Right ventricle myocardium inferior (tissue), 1 donor: ENCODE measurements around the gene C2orf49. TPM values are rescaled to one million over a fixed set of nuclear protein-coding genes. Genes with fewer than 3 reads are reported as not detected.
A peak's percentile ranks its signal among the peaks of the same experiment; 100 is the strongest.

Source experiments
- ATAC-seq: fragments of 200-7000 bp; cut with Tn5 transposase; one replicate; pipeline ENCODE4 v1.9.1; 2020; ENCODE audit warnings: mild to moderate bottlenecking, moderate library complexity
- DNase-seq: peaks from one replicate; pipeline ENCODE4 v3.0.0; 2021; ENCODE audit errors: missing footprints
- intact Hi-C: fragments of 100-400 bp; cut with DNase I; formaldehyde crosslinking; loops from one replicate; pipeline ENCODE4 v1.11.0; 2022
- total RNA-seq: library from RNA; stranded (reverse); fragmentation: NEBNext Ultra II Directional; extraction: Animal tissue kit (Norgen Biotek cat#: 25700); gene quantifications from one replicate; pipeline ENCODE4 v1.2.1, GENCODE V29; 2021
- donor health status: DM: no; HTN: yes; CAD: no; lungs with severe emphysema.

C2orf49 gene
- total RNA-seq, 1 donor from 2014 or later = 16.7 TPM

GRCh38 chr2:105339414-105339813 lies 2.1 kb downstream of the C2orf49 start:
- DNase-seq (no peak), ATAC-seq (no peak)
- intact Hi-C loops = no loop called here

- no peak for DNase-seq
- ATAC-seq = no peak
- intact Hi-C loops = loop anchor here (2.0 kb wide), 2 partner anchors 176 to 200 kb away; no protein-coding TSS in a partner anchor
Measured at GRCh38 chr2:105344704-105345345, 7.5 kb downstream of the C2orf49 start.

GRCh38 chr2:105357122-105357521 lies 19.8 kb downstream of the C2orf49 start:
- intact Hi-C loops = no loop called here
- DNase-seq (no peak), ATAC-seq (peak; percentile 1)

DNA sequence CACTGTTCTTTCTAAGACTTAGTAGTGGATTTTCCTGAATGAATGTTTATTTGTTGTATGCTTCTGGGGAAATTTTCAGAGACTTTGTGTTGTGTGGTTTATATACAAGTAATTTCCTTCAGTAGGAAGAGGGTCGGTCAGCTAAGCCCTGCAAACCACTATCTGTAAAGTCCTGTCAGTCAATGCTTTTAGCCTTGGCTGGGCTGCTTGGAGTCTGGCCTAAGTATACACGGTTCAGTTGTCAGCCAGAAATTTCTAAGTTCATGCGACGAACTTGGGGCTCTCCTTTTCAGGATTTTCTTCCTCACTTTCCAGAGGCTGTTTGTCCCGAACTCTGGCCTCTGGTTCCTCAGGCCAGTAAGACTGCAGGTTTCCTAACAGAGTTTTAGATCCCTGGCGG lies 21.3 kb downstream of the C2orf49 start:
- intact Hi-C loops = no loop called here
- ATAC-seq = peak; percentile 24

DNA sequence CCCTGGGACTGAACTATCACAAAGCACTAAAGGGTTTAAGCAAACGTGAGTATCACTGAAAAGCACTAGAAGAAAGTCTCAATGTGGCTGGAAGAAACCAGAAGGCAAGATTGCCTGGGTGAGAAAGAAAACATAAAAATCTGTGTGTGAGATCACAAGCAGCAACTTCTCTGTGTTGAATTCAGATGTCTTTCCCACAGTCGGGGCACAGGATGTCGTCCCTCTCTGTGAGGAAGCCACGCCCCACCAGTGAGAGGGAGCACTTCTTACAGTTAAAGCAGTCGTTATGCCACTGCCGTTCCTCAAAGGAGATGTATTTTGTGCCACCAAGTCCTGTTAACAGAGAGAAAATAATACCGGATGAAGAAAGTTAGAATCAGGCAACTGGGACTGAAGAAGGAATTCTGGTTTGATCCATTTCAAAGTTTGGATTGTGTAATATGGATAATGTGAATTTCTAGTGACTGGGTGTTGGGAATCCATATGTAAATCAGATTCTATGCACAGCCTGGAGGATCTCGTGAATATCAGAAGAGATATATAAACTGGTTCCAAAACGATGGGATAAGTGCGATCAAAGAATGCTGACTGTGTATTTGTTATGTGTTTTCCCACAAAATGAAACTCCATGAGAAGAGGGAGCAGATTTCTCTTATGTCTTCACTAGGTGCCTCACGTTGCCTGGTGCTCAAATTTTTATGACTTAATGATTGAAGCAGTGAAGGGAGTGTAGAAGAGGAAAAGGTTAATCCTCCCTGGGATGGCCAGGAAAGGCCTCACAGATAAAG lies 24.0 kb downstream of the C2orf49 start:
- ATAC-seq = no peak
- intact Hi-C loops = no loop called here
- no peak for DNase-seq

More for the DNA sequence above, 21.3 kb downstream of the C2orf49 start:
- no peak for DNase-seq

GRCh38 chr2:105362862-105363591 lies 25.7 kb downstream of the C2orf49 start:
- ATAC-seq (no peak), DNase-seq (no peak)

DNA sequence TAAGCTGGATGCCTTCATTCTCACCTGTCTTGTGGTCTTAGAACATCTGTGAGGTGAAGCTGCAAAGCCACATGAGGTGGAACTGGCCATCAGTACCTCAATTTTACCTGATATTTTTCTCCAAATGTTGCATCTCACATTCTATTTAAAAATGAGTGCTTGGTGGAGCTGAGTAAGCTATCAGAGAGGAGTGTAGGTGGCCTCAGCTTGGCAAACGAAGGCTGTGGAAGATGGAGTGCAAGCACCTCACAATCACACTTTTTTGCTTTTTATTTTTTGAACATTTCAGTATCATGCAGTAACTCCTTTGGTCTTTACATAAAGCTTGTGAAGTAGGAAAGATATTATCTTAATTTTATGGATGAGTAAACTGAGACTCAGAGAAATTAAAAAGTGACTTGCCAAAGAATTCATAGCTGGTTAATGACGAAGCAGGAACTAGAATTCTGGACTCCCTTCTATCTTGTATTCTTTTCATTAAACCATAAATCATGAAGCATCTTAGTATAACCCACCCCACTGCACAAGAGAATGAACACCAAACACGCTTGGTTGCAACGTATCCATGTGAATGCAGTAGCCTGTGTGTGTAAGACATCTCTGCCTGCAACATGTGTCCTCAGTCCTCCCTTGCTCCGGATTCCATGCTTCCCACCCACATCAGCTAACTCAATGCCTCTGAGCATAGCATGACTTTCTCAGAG lies 27.2 kb downstream of the C2orf49 start:
- DNase-seq (no peak), ATAC-seq (no peak)
- intact Hi-C loops = no loop called here

More at GRCh38 chr2:105362862-105363591, 25.7 kb downstream of the C2orf49 start:
- intact Hi-C loops = no loop called here

DNA sequence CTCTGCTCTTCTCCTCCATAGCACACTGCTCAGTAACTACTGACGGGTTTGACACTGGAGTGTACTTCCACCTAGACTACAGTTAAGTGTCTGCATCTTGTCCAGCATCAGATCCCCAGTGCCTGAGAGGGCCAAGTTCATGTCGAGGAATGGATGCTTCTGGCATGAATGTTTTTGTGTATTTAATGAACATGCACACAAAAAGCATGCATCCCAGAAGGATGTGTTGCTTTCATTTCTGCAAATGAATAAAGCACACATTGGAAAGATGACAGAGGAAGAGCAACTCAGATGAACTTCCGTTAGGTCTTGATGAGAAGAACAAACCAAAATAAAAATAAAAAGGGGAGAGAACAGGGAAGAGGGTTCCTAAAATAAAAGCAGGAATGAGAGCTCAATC lies 27.9 kb downstream of the C2orf49 start:
- ATAC-seq = no peak
- intact Hi-C loops = no loop called here
- no peak for DNase-seq

- no peak for ATAC-seq
- DNase-seq = no peak
- intact Hi-C loops = no loop called here
Measured at GRCh38 chr2:105368759-105369408, 31.5 kb downstream of the C2orf49 start.

- ATAC-seq = peak; percentile 26
- DNase-seq = peak; percentile 89
- intact Hi-C loops = loop anchor here (2.0 to 5.0 kb wide), 2 partner anchors 127 to 151 kb away; no protein-coding TSS in a partner anchor
Measured at GRCh38 chr2:105369777-105370690, 32.7 kb downstream of the C2orf49 start.

DNA sequence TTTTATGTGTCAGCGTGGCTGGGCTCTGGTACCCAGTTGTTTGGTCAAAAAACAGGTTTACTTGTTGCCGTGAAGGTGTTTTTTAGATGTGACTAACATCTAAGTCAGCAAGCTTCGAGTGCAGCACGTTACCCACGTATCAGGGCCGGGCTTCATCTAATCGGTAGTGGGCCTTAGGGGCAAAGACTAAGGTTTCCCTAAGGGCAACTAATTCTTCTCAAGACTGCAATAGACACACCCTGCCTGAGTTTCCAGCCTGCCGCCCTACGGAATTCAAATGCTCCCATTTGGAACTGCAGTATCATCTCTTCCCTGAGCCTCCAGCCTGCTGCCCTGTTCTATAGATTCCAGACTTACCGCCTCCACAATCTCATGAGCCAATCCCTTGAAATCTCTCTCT lies 33.8 kb downstream of the C2orf49 start:
- DNase-seq = no peak
- no peak for ATAC-seq
- intact Hi-C loops = loop anchor here (2.0 to 5.0 kb wide), 2 partner anchors 126 to 150 kb away; no protein-coding TSS in a partner anchor

DNA sequence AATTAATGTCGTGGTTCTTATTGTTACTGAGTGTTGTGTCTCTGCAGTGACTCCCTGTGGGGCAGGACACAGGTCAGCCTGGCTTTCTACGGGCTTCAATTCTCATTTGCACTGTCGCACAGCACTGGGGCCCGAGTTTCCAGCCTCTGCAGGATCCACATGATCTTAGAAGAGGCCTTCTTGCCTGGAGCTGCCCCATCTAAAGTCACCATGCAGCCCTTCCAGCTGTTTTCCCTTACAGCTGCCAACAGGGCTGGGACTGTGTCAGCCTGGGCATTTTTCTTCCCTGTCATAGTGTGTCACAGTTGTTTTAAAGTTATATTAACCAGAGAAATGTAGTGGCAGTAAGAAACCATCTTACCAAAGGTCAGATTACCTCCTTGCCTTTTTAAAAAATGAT lies 34.5 kb downstream of the C2orf49 start:
- ATAC-seq (no peak), DNase-seq (no peak)
- intact Hi-C loops = loop anchor here (2.0 to 5.0 kb wide), 2 partner anchors 125 to 149 kb away; no protein-coding TSS in a partner anchor

GRCh38 chr2:105373344-105373781 lies 36.0 kb downstream of the C2orf49 start:
- peak; percentile 23 for ATAC-seq
- intact Hi-C loops = loop anchor here (5.0 kb wide), 1 partner anchor 124 kb away; no protein-coding TSS in a partner anchor
- peak; percentile 75 for DNase-seq

DNA sequence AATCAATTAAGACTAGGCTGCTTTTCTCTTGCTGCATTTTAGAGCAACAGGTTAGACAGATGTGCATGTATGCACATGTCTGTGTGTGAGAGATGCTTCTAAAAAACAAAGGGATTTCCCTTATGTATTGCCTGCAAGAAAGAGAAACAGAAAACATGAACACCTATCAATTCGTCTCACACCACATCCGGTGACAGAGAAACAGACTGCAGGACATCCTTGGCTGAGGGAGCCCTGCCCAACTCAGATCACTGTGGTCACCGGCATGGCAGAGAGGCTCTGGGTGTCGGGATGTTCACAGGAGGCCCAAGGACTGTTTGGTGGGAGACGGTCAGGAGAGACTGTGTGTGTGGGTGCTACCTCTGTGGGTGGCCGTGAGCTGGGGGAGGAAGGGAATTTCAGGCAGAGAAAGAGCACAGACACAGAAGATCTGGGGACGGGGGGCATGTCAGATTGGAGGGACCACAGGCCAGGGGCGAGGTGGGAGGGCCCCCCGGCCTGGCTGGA lies 36.6 kb downstream of the C2orf49 start:
- DNase-seq = no peak
- intact Hi-C loops = loop anchor here (5.0 kb wide), 1 partner anchor 123 kb away; no protein-coding TSS in a partner anchor

DNA sequence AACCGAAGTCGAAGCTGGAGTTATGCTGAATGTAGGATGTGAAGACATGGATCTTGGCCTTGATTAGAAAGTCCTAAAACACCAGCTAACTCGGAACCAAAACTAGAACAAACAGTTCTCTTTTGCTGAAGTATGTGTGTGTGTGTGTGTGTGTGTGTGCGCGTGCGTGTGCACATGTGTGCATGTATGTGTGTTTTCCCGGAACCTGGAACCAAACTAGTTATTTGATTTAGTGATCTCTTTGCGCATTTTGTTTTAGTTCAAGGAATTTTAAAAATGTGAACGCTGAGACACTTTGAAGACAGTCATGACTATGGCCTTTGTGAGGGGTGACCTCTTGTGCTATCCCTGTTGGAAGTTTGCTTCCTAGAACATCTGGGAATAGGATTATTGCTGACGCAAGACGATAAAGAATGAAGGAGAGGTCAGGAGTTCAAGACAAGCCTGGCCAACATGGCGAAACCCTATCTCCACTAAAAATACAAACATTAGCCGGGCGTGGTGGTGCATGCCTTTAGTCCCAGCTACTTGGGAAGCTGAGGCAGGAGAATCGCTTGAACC lies 37.7 kb downstream of the C2orf49 start:
- ATAC-seq (no peak), DNase-seq (no peak)
- intact Hi-C loops = no loop called here

More for the DNA sequence above, 36.6 kb downstream of the C2orf49 start:
- no peak for ATAC-seq

DNA sequence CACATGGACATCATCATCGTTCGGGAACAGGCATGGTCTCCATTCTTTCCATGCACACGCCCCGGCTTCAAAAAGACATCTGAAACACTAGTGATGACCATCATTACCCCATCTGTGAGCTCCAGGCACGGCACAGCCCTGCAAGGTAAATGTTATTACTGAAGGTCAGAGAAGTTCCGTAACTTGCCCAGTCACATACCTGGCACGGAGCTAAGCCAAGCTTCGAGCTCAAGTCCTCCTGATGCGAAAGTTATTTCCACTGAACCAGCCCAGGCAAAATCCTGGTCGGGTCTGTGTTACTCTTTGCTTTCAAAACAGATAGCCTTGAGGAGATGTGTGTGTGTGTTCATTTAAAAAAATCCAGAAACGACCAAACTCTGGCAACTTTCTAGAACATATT lies 38.7 kb downstream of the C2orf49 start:
- ATAC-seq (no peak), DNase-seq (no peak)
- intact Hi-C loops = no loop called here
